Measurements from ENCODE around the gene MED12L.

- TF ChIP-seq CTCF (conservative IDR thresholded peaks at IDR 0.05; ENCODE audit: low read length) (no peak), EZH2phosphoT487 (IDR thresholded peaks at IDR 0.05; ENCODE audit: borderline replicate concordance, low read depth, low read length) (no peak)
Observed at GRCh38 chr3:151196434-151196833, 111.0 kb downstream of the MED12L start.

Data from OCI-LY7 (cell line).